GM12874 (cell line): ENCODE measurements around the gene NHLH2.

Experiments used
- TF ChIP-seq, protein P1 (sequence below): IDR thresholded peaks from 2 replicates; pipeline ENCODE4 v1.5.1; 2011; ENCODE audit warnings: low read depth, mild to moderate bottlenecking, control low read depth, low read length, moderate library complexity; ENCODE audit not compliant: insufficient read depth

Gene NHLH2

DNA sequence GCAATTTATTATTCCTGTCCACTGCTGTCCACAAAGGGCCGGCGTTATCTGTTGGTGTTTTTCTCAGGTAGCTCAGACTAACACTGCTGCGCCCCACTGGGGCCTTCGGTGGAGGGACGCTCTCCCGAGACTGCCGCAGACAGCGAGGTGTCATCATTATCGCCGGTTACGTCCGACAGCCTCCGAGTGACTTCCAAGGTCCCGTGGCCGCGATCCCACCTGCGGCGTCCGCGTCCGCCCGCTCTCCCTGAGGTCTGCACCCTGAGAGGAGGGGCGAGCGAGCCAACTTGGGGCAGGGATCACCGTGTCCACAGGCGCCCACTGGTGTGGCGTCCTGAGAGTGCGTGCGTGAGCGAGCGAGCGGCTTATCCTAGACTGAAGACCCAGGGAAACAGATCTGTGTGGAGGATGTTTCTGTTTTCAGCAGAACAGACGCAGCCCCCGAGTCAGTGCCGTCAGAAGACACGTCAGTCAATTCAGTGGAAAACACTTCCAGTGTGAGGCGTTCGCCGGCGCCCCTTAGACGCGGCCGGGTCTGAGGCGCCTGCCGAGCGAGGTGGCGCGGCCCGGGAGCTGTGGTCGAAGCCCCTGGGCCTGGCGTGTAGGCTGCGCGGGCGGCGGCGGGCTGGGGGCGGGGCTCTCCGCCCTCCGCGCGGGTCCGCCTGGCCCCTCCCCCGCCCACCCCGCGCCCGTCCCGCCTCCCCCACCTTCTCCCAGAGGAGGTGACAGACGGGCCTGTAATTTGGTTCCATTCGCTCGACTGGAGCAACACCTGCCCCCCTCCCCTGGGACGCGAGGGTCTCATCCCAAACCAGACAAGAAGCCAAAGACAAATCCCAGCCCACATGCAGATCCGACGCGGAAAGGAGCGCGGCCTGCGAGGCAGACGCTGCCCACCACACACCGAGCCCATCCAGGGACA lies 12.6 kb downstream of the NHLH2 start:
- TF ChIP-seq, protein P1, sequence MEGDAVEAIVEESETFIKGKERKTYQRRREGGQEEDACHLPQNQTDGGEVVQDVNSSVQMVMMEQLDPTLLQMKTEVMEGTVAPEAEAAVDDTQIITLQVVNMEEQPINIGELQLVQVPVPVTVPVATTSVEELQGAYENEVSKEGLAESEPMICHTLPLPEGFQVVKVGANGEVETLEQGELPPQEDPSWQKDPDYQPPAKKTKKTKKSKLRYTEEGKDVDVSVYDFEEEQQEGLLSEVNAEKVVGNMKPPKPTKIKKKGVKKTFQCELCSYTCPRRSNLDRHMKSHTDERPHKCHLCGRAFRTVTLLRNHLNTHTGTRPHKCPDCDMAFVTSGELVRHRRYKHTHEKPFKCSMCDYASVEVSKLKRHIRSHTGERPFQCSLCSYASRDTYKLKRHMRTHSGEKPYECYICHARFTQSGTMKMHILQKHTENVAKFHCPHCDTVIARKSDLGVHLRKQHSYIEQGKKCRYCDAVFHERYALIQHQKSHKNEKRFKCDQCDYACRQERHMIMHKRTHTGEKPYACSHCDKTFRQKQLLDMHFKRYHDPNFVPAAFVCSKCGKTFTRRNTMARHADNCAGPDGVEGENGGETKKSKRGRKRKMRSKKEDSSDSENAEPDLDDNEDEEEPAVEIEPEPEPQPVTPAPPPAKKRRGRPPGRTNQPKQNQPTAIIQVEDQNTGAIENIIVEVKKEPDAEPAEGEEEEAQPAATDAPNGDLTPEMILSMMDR, result no peak

DNA sequence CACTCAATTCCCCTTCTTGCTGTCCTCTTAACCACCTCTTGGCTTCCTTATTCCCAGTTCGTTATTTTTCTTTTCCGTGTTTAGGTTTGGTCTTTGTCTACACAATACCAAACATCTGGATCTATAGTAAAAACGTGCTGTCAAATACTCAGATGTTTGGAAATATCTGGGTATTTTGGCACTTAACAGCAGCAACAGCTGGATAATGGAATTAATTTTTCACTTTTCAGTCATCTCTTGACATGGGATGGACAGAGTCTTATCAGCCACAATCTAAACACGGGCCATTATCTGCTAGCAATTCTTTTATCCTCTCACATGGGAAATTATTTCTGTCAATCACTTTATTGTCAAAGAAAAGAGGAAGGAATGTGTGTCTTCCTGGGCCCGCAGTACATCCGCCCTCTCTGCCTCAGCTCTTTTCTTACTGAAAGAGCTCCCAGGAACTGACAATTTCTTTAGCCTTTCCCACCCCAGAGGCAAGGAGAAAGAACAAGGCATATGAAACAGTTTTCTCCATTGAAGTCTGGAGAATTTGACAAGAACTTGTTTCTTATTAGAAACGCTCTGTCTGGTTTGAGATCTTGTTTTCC lies 13.4 kb downstream of the NHLH2 start:
- TF ChIP-seq, protein P1, result no peak

DNA sequence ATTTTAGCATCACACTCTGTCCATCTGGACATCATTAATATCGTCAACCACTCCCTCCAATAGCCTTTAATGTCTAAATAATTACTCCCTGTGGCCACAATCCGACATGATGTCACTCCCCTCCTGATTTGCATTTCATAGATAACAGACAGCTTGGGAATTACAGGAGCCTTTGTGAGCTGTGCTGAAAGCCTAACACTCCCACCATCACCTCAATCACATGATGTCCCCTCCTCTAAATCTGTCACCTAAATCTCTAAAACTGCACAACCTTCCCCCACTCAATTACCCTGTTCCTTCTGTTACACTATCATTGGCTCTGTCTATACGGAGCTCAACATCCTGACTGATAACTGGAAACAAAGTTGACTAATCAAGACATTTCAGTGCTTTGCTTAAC lies 14.3 kb downstream of the NHLH2 start:
- TF ChIP-seq, protein P1, result no peak

DNA sequence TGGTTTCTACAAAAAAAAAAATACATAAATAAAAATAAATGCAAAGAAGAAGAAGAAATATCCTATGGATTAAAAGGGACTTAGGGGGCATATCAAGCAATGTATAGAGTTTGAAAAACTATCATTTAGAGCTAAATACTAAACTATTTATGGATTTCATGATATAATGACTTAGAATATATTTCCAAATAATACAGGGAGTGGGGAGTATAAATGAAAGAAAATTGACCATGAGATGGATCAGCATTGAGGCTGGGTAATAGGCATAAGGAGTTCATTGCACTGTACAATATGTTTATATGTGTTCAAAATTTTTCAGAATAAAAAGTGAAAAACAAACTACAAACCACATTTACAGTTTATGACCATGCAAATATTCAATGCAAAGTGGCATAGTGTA lies 18.8 kb downstream of the NHLH2 start:
- TF ChIP-seq, protein P1, result no peak

DNA sequence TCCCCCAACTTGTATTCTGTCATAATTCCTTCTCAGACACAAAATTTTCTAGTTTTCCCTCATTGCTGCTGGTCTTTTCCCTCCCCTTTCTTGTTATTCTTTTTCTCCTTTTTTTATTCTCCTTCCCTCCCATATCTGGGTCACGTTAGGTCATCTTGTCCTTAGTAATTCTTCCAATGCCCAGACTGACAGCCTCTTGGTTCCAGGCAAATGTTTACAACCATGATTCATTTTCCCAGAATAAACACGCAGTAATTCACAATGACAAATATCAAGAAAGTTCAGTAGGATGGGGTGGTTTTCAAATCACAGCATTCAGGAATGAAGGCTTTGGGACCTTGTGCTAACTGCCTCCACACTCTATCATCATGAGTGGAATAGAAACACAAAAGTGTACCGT lies 25.2 kb downstream of the NHLH2 start:
- TF ChIP-seq, protein P1, result no peak

DNA sequence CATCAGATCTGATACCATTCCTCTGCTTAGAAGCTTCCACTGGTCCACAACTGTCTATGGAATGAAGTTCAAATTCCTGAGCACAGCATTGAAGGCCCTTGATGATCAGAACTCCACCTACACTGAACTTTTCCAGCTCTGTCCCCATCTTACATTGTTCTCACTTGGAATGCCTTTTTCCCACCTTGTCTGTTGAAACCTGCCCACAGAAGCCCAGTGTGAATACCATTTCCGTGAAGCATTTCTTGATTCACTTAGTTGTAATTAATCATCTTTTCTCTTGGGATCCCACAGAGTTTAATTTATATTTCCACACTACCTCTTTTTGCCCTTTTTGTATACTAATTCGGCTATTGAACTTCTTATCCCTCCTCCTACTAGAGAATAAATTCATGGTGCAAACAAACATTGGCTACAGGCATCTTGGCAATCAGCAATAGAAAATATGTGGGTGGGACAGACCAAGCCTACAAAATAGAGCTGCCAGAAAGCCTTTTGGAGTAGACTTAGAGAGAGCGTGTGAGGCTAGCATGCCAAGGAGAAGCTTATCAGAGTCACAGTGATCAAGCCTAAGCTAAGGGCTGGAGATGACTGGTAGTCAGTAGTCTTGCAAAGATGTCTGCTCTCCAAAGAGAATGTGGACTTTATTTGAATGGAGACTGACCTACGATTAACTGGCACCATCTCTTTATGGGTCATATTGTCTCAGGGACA lies 26.1 kb downstream of the NHLH2 start:
- TF ChIP-seq, protein P1, result no peak

DNA sequence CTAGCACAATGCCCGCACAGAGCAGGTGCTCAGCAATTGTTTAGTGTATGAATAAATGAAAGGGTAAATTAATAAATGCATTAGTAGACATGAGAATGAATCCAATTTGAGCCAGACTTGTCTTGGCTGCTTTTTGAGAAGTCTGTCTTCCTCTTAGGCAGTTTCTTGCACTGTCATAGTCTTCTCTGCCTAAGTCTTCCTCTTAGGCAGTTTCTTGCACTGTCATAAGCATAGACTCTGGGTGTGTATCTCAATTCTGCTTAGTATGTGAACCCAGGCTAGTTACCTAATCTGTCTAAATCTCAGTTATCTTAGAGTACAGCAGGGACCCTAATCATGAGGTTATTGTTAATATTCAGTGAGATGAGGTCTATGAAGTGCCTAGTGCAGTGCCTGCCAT lies 27.2 kb downstream of the NHLH2 start:
- TF ChIP-seq, protein P1, result no peak
